ENCODE data around the gene HECTD4.

Gene HECTD4

DNA sequence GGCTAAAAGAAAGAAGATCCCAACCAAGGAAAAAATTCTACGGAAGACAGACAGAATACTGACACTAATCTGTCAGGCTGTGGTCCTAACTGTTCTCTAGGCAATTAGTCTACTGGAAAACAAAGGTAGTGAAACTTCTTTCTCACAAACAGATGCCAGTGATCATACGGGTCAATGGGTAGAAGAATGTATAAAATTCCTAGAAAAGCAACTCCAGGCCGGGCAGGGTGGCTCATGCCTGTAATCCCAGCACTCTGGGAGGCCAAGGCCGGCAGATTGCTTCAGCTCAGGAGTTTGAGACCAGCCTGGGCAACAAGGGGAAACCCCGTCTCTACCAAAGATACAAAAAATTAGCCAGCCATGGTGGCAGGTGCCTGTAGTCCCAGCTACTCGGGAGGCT lies 64.8 kb downstream of the HECTD4 start:
- DNase-seq: no peak

DNA sequence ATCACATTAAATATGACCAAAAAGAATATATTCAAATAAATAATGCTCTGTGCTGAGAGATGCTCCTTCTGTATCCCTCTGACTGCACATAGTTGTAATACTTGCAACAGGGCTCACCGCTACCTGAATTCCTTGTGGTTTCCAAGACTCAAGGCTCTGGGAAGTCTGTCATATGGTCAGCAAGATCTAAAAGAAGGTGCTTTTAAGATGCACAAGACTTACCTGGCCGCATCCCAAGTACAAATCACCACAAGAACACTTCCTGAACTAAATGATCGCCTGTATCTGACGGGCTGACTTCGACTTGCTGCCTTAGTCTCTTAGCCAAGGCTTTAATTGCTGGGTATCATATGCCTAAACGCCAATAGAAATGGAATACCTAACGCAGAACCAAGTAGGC lies 67.2 kb downstream of the HECTD4 start:
- DNase-seq: no peak

DNA sequence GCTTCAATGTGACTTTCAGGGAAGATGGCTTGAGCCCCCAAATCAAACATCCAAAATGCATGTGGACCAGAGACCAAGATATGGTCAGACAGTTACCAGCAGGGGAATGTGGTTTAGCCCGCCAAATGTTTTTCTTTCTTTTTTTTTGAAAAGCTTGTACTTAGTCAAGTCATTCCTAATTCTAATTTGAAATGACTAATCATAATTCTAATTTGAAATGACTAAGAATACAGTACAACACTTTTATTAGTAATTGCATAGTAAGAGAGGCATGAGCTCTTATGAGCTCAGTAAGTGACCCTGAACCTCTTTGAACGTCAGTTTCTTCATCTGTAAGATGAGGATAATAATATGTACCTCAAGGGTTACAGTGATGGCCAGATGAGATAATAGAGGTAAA lies 72.4 kb downstream of the HECTD4 start:
- no peak for DNase-seq

DNA sequence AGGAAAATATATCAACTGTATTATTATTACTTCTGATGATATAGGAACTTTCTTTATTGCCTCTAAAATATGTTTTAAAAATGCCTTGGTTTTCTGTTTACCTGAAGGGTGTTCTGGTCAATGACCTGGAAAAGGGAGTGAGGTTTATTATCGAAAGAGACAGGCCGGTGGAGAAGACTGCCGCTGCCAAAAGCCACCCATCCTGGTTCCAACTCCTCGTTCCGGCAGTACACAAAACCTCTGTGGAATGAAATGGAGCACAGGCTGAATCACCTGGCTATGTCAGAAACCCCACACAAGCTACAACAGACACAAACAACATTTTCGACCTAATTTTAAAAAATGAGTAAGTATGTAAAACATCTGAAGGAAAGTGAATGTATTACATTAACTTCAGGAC lies 73.6 kb downstream of the HECTD4 start:
- no peak for DNase-seq

DNA sequence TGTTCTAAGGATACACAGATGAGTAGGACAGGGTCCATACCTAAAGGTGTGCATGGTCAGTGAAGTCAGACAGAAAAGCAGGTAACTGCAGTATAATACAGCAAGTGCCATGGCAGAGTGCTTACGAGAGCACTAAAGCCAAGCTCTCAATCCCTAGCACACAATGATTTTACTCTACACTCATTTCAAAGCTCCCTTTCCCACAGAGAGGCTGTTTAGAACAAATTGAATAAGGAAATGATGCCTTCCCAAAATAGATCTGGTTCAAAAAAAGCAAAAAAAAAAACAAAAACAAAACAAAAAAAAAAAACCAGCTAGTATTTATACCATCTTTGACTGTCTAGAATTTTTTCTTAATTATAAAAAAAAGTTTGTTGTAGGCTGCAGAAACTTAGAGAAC lies 74.1 kb downstream of the HECTD4 start:
- DNase-seq: no peak

- DNase-seq: no peak
These were observed 74.8 kb downstream of the HECTD4 start for GRCh38 chr12:112307317-112308011.

- no peak for DNase-seq
These were observed 76.3 kb downstream of the HECTD4 start for GRCh38 chr12:112305951-112306350.

DNA sequence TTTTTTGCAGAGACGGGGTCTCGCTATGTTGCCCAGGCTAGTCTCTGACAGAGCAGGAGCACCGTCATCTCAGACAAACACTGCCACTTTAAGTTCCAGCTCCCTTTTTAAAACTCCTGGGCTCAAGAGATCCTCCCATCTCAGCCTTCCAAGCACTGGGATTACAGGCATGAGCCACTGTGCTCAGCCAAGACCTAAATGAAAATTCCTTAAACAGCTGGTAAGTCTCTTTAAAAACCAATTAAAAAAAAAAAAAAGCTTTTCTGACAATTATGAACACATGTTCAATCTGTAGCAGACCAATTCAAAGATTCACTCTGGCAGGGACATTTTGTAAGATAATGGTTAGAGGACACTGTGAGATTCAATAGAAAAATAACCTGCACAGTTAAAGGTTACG lies 77.8 kb downstream of the HECTD4 start:
- no peak for DNase-seq

- no peak for DNase-seq
These were observed 78.4 kb downstream of the HECTD4 start for GRCh38 chr12:112303799-112304198.

DNA sequence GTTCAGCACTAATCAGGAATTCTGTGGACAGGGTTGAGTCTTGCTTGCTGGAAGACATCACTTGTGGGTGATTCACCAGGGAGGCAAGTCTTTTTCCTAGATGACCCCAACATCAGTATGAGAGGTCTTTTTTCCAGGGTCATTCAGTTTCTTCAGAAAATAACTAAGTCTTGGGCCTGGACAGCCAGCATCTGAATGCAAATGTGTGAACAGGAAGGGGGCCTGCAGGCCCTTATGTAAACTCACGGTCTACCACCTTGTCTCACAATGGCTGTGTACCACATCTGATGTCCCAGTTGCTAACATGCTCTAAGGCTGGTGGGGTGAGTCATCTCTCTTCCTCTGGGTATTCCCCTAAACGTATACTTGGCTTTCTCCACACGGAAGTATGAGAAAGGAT lies 79.2 kb downstream of the HECTD4 start:
- peak; percentile 36 for DNase-seq

DNA sequence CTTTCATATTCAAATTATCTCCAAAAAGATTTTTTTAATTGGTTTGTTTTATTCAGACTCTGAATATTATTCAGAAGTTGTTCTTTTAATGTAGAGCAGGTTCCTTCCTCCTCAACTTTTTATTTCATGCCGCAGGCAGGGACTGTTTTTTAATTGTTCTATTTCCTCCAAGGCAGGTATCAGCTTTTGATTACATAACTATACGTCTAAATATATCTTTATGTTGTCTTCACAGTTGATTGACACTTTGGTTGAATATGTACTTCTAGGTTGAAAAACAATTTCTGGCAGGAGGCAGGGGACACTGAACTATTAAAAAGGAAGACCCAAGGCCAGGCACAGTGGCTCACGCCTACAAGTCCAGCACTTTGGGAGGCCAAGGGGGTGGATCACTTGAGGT lies 82.5 kb downstream of the HECTD4 start:
- no peak for DNase-seq

DNA sequence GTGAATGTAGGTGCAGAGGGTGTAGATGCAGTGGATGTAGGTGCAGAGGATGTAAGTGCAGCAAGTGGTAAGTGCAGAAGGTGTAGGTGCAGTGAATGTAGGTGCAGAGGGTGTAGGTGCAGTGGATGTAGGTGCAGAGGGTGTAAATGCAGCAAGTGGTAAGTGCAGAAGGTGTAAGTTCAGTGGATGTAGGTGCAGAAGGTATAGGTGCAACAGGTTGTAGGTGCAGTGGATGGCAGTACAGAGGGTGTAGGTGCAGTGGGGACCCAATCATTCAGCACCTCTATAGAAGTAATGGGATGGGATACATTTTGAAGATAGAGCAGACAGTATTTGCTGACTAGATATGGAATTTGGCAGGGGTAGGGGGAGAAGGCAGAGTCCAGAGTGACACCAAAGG lies 85.0 kb downstream of the HECTD4 start:
- no peak for DNase-seq

DNA sequence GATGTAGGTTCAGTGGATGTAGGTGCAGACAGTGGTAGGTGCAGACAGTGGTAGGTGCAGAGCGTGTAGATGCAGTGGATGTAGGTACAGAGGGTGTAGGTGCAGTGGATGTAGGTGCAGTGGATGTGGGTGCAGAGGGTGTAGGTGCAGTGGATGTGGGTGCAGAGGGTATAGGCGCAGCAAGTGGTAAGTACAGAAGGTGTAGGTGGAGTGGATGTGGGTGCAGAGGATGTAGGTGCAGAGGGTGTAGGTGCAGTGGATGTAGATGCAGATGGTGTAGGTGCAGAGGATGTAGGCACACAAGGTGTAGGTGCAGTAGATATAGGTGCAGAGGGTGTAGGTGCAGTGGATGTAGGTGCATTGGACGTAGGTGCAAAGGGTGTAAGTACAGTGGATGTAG lies 86.0 kb downstream of the HECTD4 start:
- no peak for DNase-seq

GRCh38 chr12:112294793-112295192 lies 87.4 kb downstream of the HECTD4 start:
- peak; percentile 55 for DNase-seq

GRCh38 chr12:112288638-112289037 lies 93.6 kb downstream of the HECTD4 start:
- DNase-seq: no peak

DNA sequence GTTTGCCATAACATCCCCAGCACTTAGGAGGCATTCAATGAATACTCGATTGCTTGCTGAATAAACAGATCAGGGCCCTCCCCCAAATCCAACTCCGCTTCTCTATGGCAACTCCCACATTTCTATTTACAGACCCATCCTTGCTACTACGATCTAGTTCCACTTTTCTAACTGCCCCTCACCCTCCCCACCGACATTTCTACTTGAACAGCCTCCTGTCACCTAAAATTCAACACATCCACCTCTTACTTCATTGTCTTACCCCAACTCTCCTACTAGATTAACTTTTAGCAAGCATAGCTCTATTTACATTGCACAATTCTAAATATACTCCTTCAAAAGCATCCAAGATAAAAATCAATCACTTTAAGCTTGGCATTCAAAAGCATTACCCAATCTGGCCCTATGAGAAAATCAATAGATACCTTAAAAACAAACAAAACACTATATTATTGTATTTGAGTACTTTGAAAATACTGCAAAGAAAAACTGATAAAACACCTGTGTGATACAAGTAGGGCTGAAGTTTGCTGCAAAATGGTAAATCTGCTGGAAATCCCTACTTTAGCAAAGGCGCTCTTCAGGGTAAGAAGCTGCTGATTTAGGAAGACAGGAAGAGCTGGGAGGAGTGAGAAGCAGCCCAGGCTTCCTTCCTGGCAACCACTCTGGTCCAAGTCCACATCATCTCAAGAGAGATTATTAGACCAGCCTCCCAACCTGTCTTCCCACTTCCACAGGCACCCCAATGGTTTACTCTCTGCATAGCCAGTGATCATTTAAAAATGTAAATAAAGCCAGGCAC lies 96.4 kb downstream of the HECTD4 start:
- DNase-seq: no peak

DNA sequence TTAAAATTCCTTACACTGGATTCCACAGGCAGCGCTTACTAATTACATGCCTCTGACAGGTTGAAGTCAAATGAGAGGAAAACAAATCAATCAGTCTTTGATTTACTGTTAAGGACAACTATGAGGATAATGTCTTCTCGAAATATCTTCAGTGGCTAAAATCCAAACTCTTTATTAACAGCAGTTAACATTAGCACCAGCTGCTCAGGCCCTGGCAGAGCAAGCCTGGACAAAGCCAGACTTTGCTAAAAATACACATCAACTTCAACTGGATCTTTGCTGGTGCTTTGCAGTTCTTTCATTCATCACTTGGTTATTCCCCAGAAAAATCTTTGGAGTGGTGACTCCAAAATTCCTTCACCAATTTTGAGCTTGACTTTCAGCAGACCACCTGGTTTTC lies 98.7 kb downstream of the HECTD4 start:
- no peak for DNase-seq

- DNase-seq: no peak
These were observed 99.3 kb downstream of the HECTD4 start for GRCh38 chr12:112282920-112283319.

DNA sequence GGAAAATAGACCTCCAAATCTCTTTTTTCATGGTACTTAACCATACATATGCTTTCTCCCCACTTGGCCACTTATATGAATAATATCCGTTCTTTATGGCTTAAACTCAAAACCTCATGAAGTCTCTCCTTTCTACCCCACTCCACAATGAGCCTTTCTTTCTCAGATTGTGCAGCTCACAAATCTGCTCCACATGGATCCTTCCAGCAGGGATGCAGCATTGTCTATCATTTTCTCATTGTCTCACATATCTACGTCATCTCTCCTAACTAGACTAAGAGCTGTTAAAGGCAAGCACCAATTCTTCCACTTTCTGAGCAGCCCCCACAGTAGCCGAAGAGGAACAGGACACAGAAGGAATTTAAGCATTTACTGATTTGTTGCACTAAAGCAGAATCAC lies 106.4 kb downstream of the HECTD4 start:
- no peak for DNase-seq

DNA sequence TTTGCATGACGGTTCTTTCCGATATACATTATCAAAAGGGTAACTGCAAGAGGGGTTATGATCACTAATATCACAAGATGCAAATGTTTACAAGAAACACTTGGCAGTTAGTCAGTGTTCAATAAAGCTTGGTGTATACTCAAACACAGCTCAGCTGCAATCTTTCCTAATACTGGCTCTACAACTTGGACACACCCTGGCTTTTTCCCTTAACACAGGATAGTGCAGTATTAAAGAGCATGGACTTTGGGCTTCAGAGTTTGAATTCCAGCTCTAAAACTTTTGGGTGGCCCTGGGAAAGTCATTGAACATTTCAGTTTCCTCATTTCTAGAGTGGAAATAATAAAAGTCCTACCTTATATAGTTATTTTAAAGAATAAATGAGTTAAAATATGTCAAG lies 107.0 kb downstream of the HECTD4 start:
- no peak for DNase-seq

DNA sequence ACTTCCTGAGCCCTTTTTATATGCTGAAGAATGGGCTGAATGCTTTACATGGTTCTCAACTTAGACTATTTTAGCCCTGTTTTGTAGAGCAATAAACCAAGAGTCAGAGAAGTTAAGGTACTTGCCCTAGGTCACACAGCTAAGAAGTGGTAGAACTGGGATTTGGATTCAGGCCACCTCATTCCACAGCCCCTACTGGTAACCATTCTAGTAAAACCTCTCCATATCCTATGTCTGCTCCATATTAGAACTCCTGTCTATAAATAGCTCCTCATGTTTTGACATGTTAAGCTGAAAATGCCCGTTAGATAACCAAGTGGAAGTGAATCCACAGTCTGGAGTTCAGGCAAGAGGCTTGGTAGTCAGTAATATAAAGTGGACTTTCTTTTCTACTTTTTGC lies 111.6 kb downstream of the HECTD4 start:
- no peak for DNase-seq

DNA sequence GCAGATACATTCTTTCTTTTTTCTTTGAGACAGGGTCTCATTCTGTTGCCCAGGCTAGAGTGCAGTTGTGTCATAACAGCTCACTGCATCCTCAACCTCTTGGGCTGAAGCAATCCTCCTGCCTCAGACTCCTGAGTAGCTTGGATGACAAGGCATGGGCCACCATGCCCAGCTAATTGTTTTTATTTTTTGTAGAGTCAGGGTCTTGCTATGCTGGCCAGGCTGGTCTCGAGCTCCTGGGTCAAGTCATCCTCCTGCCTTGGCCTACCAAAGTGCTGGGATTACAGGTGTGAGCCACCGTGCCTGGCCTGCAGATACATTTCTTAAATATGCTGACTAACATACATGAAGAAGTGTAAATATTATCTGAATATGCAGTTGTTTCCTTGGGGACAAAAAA lies 115.8 kb downstream of the HECTD4 start:
- DNase-seq: no peak

GRCh38 chr12:112261559-112261958 lies 120.7 kb downstream of the HECTD4 start:
- peak; percentile 7 for DNase-seq

GRCh38 chr12:112258926-112259325 lies 123.3 kb downstream of the HECTD4 start:
- no peak for DNase-seq

GRCh38 chr12:112256780-112257179 lies 125.5 kb downstream of the HECTD4 start:
- DNase-seq: no peak

All from hematopoietic multipotent progenitor cell treated with erythropoietin and hydrocortisone succinate and interleukin-3 and kit ligand, for 4 days (in vitro differentiated cells).